ENCODE results near the gene DENND1A.

GRCh38 chr9:123470121-123470782, 459.7 kb downstream of the DENND1A start:
- TF ChIP-seq, protein P1, sequence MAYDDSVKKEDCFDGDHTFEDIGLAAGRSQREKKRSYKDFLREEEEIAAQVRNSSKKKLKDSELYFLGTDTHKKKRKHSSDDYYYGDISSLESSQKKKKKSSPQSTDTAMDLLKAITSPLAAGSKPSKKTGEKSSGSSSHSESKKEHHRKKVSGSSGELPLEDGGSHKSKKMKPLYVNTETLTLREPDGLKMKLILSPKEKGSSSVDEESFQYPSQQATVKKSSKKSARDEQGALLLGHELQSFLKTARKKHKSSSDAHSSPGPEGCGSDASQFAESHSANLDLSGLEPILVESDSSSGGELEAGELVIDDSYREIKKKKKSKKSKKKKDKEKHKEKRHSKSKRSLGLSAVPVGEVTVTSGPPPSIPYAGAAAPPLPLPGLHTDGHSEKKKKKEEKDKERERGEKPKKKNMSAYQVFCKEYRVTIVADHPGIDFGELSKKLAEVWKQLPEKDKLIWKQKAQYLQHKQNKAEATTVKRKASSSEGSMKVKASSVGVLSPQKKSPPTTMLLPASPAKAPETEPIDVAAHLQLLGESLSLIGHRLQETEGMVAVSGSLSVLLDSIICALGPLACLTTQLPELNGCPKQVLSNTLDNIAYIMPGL (CRISPR knock-in tag; IDR thresholded peaks at IDR 0.05; ENCODE audit: borderline replicate concordance): no peak
- TF ChIP-seq SMC3 (IDR thresholded peaks at IDR 0.05) (no peak), CTCF (IDR thresholded peaks at IDR 0.05) (no peak), ZSCAN20 (CRISPR knock-in tag; IDR thresholded peaks at IDR 0.05) (no peak), EP300 (IDR thresholded peaks at IDR 0.05) (no peak), POLR2A (IDR thresholded peaks at IDR 0.05; ENCODE audit: low read length) (no peak)
- TF ChIP-seq, protein P2, sequence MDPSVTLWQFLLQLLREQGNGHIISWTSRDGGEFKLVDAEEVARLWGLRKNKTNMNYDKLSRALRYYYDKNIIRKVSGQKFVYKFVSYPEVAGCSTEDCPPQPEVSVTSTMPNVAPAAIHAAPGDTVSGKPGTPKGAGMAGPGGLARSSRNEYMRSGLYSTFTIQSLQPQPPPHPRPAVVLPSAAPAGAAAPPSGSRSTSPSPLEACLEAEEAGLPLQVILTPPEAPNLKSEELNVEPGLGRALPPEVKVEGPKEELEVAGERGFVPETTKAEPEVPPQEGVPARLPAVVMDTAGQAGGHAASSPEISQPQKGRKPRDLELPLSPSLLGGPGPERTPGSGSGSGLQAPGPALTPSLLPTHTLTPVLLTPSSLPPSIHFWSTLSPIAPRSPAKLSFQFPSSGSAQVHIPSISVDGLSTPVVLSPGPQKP (IDR thresholded peaks at IDR 0.05; ENCODE audit: low read depth, low read length): no peak
